Tibial artery (tissue), 4 donors: ENCODE results near the gene LRP1B.

Source experiments
- DNase-seq, 2 donors: peaks; one replicate each; pipeline ENCODE4 v3.0.0-alpha.2; 2019
- H3K27ac ChIP-seq, 2 donors: fragments of 200-600 bp; sonication (generic) in 1 of 2; 1 replicate in 1 of 2; 2 replicates in 1 of 2; pipeline ENCODE4 v1.5.1; 2018 to 2019; ENCODE audit warnings: mild to moderate bottlenecking in 1 of 2
- H3K27me3 ChIP-seq, 2 donors: fragments of 200-600 bp; sonication (generic) in 1 of 2; one replicate each; pipeline versions ENCODE4 v1.5.1 to v1.6.0; 2016 to 2019
- H3K36me3 ChIP-seq, 3 donors: fragments of 200-600 bp; sonication (generic) in 2 of 3; one replicate each; pipeline ENCODE4 v1.5.1; 2016 to 2019; ENCODE audit warnings: mild to moderate bottlenecking in 2 of 3
- H3K4me1 ChIP-seq, 4 donors: fragments of 200-600 bp; sonication (generic) in 2 of 4; 1 replicate in 3 of 4; 2 replicates in 1 of 4; pipeline ENCODE4 v1.5.1; 2016 to 2019
- H3K4me3 ChIP-seq, 2 donors: fragments of 200-600 bp; sonication (generic) in 1 of 2; 1 replicate in 1 of 2; 2 replicates in 1 of 2; pipeline ENCODE4 v1.5.1; 2018 to 2019; ENCODE audit warnings: mild to moderate bottlenecking in 2 of 2
- H3K9me3 ChIP-seq, 3 donors: fragments of 200-600 bp; sonication (generic) in 1 of 3; one replicate each; pipeline ENCODE4 v1.5.1; 2016 to 2019
- intact Hi-C: fragments of 100-400 bp; cut with DNase I; formaldehyde crosslinking; loops from one replicate; pipeline ENCODE4 v1.15.0; 2023; ENCODE audit warnings: low total_unique reads
- TF ChIP-seq, protein P1 (sequence below), 2 experiments: fragments of 200-600 bp in 1 of 2; fragments of 450-650 bp in 1 of 2; IDR thresholded peaks; one replicate each; pipeline ENCODE4 v1.5.1; 2017 to 2019; ENCODE audit warnings: antibody characterized with exemption in 2 of 2, mild to moderate bottlenecking in 1 of 2, moderate library complexity in 1 of 2

LRP1B gene

DNA sequence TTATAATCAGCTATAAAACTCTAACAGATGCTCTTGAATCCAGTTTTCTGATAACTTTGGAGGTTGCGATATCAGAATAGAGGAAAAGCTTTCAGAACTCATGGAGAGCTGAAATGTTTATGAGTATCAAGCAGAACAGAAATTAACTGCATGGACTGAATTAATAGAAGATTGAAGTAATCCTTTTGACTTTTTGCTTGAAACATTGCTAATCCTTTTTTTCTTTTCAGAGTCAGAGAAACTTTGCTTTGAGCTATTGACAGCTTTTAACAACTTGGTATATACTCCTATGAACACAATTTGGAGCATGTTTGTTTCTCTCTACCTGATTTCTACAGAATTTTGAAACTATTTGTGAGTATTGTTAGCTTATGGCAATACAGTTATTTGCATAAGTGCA lies 1254.8 kb downstream of the LRP1B start:
- no peak for DNase-seq
- Histone ChIP-seq H3K4me1 (no peaks in the 10 kb centered on the region), H3K4me3 (no peak overlapping the region), H3K27ac (no peak overlapping the region), H3K9me3 (no peaks in the 10 kb centered on the region), H3K36me3 (no peaks in the 10 kb centered on the region), H3K27me3 (no peaks in the 10 kb centered on the region)
- TF ChIP-seq, protein P1, sequence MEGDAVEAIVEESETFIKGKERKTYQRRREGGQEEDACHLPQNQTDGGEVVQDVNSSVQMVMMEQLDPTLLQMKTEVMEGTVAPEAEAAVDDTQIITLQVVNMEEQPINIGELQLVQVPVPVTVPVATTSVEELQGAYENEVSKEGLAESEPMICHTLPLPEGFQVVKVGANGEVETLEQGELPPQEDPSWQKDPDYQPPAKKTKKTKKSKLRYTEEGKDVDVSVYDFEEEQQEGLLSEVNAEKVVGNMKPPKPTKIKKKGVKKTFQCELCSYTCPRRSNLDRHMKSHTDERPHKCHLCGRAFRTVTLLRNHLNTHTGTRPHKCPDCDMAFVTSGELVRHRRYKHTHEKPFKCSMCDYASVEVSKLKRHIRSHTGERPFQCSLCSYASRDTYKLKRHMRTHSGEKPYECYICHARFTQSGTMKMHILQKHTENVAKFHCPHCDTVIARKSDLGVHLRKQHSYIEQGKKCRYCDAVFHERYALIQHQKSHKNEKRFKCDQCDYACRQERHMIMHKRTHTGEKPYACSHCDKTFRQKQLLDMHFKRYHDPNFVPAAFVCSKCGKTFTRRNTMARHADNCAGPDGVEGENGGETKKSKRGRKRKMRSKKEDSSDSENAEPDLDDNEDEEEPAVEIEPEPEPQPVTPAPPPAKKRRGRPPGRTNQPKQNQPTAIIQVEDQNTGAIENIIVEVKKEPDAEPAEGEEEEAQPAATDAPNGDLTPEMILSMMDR (IDR thresholded peaks at IDR 0.05) = no peak
- intact Hi-C loops = no loop called here

DNA sequence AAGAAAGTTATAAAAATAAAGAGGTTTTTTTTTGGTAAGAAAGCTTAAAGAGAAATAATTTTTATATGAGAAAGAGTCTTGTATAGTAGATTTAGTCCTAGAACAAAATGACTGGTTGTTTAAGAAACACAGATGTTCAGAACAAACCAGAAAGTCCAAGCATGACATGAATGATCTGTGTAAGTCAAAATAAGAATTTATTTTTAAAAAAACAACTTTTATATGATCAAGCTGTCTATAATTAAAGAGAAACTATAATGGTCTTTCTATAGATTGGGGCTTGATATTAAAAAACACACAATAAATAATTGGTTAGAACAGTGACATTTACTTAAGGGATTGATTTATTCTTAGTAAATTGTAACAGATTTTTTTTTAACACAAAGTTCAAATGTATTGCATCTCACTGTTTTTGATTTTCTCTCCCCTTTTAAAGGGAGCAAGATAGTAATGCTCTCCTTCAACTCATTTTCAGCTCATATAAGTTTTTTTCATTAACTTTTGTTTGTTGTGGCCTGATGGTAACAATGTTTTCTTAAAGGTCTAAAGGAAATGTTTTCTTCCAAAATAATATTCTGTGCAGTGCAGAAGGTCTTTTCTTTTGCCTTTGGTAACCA lies 1256.8 kb downstream of the LRP1B start:
- Histone ChIP-seq H3K4me1 (no peaks in the 10 kb centered on the region), H3K27ac (no peak overlapping the region), H3K36me3 (no peaks in the 10 kb centered on the region), H3K27me3 (no peaks in the 10 kb centered on the region), H3K4me3 (no peak overlapping the region), H3K9me3 (no peaks in the 10 kb centered on the region)
- TF ChIP-seq, protein P1 (IDR thresholded peaks at IDR 0.05) = no peak
- intact Hi-C loops = no loop called here
- DNase-seq = no peak

DNA sequence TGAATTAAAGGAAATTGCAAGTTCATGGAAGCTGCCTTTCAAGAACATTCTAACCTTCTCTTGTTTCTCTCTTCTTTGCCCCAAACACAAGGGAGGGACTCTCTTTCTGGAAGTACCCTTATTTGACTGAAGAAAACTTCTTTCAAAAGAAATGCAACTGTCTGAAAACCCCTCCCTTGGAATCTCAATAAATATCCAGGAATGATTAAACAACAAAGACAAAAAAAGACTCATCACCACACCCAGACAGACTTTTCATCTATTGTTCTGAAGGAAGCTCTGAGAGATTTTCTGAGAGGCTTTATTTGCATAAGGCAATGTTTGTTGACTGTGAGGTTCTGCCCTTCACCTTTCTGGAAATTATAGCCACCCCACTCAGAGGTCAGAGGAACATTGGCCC lies 1260.9 kb downstream of the LRP1B start:
- Histone ChIP-seq H3K36me3 (no peaks in the 10 kb centered on the region), H3K27ac (no peak overlapping the region), H3K9me3 (no peaks in the 10 kb centered on the region), H3K27me3 (no peaks in the 10 kb centered on the region), H3K4me3 (no peak overlapping the region), H3K4me1 (no peaks in the 10 kb centered on the region)
- DNase-seq = no peak
- intact Hi-C loops = no loop called here
- TF ChIP-seq, protein P1 (IDR thresholded peaks at IDR 0.05) = no peak

DNA sequence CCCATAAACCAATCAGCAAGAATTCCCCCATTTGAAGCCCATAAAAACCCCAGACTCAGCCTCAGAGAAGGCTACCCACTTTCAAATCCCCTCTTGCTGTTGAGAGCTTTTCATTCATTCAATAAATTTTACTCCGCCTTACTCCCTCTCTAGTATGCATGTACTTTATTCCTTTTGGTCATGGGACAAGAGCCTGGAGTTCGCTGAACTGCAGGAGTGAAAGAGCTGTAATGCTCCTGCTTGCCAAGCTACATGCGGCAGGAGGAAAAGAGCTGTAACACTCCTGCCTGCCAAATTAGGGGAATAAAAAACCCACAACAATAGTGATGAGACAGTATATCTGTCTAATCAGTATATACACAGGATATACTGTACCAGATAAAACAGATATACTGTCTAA lies 1261.7 kb downstream of the LRP1B start:
- H3K27ac ChIP-seq = no peak overlapping the region
- intact Hi-C loops = no loop called here
- H3K4me3 ChIP-seq = no peak overlapping the region
- no peaks in the 10 kb centered on the region for H3K9me3 ChIP-seq
- H3K4me1 ChIP-seq = no peaks in the 10 kb centered on the region
- DNase-seq = no peak
- H3K36me3 ChIP-seq = no peaks in the 10 kb centered on the region
- H3K27me3 ChIP-seq = no peaks in the 10 kb centered on the region
- TF ChIP-seq, protein P1 (IDR thresholded peaks at IDR 0.05) = no peak

DNA sequence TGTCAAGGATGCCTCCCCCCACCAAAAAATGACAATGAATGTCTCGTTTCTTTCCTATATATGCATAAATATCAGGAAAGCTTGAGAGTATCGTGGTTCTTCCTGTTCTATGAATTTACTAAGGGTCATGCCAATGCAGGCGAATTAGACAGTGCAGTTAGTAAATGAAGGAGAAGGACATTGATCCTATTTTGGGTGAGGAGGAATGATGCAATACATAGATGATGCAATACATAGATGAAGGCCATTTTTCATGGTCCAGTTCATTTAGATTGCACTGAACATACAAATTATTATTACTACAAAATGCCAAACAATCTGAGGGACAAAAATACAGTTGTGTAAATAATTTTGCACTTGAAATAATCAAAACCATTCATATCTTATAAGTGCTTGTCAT lies 1265.0 kb downstream of the LRP1B start:
- Histone ChIP-seq H3K36me3 (no peaks in the 10 kb centered on the region), H3K4me1 (no peaks in the 10 kb centered on the region), H3K9me3 (no peaks in the 10 kb centered on the region), H3K27me3 (no peaks in the 10 kb centered on the region), H3K27ac (no peak overlapping the region), H3K4me3 (no peak overlapping the region)
- intact Hi-C loops = no loop called here
- TF ChIP-seq, protein P1 (IDR thresholded peaks at IDR 0.05) = no peak
- DNase-seq = no peak

DNA sequence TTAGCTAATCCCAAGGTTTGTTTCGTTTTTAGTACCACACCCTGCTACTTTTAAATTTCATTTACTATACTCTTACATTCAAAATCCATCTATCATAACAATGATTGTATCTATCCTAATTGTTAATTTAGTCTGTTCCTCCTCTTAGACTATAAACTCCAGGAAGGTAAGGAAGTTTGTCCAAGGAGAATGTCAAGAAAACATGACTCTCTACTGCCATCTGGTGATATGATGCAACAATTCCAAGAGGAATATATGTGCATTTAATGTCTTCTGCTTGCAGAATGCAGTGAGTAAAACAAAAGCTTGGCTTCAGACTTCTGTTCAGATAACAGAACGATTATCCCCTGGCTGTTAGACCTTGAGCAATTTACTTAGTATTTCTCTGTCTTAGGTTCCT lies 1267.1 kb downstream of the LRP1B start:
- no peak for DNase-seq

More for the DNA sequence above, 1267.1 kb downstream of the LRP1B start:
- Histone ChIP-seq H3K27ac (no peak overlapping the region), H3K27me3 (no peaks in the 10 kb centered on the region), H3K4me1 (no peaks in the 10 kb centered on the region), H3K36me3 (no peaks in the 10 kb centered on the region), H3K9me3 (no peaks in the 10 kb centered on the region), H3K4me3 (no peak overlapping the region)
- TF ChIP-seq, protein P1 (IDR thresholded peaks at IDR 0.05) = peak; percentile 36 to 50
- intact Hi-C loops = loop anchor here (5.0 kb wide), 1 partner anchor 1071 kb away; no protein-coding TSS in a partner anchor
